Limb (tissue), 2 donors: Measurements from ENCODE around the gene OXA1L.
"Not testable (repeated sequence)": the region's sequence is repeated elsewhere in the genome, so short reads cannot be mapped to it uniquely, and the experiment has no call there.

ENCODE experiments used
- DNase-seq, 2 donors: peaks; one replicate each; pipeline ENCODE4 v3.0.0-alpha.2; 2016; ENCODE audit errors: extremely low spot score in 2 of 2

The OXA1L gene

DNA sequence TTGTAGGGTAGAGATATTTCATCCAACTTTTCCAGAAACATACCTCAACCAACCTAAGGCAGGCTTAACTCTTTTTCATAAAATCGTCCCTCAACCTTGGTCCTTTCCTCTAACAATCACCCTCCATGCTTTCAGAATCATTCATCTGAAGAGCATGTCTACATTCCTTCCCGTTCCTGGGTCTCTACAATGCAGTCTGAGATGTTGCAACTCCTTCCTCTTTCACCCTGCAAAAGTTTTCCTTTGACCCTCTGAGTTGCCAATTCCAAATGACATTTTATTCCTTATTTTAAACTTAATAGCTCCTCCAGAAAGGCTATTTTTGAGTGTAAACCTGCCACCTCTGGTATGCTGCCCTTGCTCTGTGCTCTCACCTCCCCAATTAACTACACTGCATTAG lies 32.0 kb downstream of the OXA1L start:
- no peak for DNase-seq

DNA sequence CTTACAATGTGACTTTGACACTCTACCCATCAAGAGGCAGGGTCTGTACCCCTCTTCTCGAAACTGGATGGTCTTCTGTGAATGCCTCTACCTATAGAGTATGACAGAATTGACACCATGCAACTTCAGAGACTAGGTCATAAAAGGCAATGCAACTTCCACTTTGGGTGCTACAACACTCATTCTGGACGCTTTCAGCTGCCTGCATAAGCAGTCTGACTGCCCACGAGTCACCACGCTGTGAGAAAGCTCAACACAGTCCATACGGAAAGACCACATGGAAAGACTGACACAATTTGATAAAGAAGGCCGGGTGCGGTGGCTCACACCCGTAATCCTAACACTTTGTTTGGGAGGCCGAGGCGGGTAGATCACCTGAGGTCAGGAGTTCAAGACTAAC lies 33.9 kb downstream of the OXA1L start:
- no peak for DNase-seq

DNA sequence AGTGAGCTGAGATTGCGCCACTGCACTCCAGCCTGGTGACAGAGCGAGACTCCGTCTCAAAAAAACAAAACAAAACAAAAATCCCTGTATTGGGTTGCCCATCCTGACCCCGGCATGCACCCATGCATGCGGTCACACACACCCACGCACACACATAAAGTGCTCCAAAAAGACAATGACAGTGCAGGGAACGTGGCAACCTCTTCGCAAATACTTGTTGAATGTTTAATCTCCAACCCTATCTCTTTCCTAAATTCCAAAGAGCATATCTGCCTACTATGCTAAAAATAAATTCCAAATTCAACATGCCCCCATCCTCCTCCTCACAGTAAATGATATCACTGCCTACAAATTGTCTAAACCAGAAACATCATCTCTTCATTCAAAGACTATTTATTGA lies 35.2 kb downstream of the OXA1L start:
- DNase-seq, result no peak

DNA sequence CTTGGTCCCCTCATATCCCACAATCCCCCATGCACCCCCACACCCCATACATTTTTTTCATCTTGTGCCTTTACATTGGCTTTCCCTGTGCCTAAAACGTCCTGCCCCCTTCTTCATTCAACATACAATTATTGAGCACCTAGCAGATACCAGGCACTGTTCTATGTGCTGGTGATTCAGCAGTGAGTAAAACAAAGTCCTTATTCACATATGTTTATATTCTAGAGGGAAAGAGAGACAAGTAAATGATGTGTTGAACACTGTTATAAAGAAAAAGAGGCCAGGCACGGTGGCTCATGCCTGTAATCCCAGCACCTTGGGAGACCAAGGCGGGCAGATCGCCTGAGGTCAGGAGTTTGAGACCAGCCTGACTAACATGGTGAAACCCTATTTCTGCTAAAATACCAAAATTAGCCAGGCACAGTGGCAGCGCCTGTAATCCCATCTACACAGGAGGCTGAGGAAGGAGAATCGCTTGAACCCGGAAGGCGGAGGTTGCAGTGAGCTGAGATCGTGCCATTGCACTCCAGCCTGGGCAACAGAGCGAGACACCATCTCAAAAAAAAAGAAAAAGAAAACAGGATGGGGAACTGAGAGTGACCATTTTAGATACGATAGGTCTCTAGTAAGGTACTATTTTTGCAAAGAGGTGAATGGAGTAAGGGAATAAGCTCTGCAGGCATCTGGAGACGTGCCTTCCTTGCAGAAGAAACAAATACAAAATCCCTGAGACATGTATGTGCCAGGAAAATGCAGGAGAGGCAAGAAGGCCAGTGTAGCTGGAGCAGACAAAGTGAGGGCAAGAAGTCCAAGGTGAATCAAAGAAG lies 36.6 kb downstream of the OXA1L start:
- DNase-seq, result no peak

DNA sequence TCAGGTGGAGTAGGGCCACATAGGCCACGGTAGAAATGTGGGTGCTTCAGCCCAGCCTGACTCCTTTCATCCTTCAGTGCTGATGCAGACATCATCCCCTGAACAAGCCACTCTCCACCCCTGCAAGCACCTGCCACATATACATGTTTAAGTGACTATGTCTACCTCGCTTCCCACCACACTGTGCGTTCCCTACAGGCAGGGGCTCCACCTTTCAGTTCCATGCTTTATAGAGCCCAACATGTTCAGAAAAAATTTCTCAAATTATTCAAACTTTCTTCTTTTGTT lies 37.1 kb downstream of the OXA1L start:
- DNase-seq, result no peak

DNA sequence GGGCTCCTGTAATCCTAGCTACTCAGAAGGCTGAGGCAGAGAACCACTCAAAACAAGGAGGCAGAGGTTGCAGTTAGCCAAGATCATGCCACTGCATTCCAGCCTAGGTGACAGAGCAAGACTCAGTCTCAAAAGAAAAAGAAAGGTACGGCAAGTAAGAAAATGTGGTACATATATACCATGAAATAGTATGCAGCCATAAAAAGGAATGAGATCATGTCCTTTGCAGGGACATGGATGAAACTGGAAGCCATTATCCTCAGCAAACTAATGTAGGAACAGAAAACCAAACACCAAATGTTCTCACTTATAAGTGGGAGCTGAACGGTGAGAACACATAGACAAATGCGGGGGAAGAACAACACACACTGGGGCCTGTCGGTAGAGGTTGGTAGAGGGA lies 38.7 kb downstream of the OXA1L start:
- DNase-seq, result not testable (repeated sequence)

DNA sequence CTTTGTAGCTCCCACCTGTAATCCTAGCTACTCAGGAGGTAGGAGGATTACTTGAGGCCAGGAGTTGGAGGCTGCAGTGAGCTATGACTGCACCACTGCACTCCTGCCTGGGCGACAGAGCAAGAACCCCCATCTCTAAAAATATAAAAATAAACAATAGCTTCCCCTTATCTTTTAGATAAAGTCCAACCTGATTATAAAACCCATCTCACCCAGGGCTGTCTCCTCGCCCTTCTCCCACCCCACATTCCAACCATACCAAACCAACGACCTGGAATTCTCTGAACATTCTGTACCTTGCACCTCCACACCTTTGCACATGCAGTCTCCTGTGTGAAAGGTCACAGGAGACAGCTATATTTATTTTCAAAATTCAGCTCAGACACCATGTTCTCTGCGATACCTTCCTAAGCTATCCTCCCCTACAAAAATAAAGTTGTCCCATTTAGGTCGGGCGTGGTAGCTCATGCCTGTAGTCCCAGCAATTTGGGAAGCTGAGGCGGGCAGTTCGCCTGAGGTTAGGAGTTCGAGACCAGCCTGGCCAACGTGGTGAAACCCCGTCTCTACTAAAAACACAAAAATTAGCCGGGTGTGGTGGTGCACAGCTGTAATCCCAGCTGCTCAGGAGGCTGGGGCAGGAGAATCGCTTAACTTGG lies 41.1 kb downstream of the OXA1L start:
- no peak for DNase-seq

DNA sequence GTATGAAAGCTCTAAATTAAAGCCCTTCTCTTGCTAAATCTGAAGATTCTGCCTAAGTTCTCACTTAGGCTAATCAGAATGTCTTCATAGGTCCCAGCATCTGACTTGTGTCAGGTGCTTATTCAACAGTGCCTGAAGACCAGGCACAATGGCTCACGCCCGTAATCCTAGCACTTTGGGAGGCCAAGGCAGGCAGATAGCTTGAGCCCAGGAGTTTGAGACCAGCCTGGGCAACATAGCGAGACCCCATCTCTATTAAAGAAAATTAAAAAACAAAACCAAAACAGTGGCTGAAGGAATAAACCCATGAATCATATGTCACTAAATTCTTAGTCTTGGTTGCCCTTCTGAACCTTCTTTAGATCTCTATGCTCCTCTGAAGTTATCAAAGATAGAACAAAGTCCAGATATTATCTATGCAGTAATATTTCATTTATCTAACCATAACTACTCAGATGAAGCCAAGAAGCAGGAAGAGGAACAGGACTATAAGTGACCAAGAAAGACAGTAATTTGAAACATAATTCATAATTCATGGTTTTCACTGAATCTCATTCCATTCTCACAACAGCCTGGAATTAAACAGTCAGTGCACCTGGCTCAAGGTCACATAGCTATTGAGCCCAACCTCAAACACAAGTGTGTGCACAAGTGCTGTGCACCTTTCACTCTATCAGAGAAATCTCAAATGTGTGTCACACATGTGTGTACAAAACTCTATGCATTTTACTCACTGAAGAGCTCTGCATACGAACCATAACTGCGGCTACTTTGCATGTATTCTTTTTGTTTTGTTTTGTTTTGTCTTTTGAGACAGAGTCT lies 42.1 kb downstream of the OXA1L start:
- DNase-seq, result no peak

DNA sequence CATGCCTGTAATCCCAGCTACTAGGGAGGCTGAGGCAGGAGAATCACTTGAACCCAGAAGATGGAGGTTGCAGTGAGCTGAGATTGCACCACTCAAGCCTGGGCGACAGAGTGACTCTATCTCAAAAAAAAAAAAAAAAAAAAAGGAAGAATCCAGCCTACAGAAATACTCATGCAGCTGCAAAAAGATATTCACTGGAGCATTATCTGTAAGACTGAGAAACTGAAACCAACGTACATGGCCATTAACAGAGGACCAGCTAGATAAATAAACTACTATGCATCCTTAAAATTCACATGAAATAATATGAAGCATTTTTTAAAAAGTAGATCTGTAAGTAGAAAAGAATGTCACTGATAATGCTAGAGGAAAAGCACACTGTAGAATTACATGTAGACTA lies 45.2 kb downstream of the OXA1L start:
- no peak for DNase-seq

DNA sequence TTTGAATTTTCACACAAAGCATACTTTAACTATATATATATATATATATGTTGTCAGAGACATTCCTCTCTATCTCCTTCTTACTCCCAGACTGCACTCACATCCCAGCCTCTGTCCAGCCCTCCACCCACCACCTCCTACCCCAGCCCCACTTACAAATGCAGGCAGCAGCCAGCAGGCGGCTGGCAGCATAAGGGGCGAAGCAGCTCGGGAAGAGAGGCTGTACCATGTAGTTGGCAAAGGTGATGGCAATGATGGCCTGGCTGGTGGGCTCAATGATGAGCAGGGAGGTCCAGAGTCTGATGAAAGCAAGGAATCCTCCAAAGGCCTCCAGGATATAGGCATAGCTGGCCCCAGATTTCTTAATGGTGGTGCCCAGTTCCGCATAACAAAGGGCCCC lies 46.3 kb downstream of the OXA1L start:
- no peak for DNase-seq

DNA sequence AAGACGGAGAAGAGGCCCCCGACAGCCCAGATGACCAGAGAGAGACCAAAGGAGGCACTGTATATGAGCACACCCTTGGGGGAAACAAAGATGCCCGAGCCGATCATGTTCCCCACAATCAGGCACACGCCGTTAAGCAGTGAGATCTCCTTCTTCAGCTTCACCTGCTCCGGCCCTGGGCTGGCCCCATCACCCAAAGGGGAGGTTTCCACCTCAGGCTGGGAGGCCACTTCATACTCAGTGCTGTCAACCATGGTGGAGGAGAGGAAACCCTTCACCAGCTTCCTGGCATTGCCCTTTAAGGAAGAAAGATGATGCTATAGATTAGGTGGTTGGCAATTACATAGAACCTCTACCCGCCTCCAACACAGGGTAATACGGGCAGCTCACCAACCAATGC lies 46.7 kb downstream of the OXA1L start:
- DNase-seq, result no peak

DNA sequence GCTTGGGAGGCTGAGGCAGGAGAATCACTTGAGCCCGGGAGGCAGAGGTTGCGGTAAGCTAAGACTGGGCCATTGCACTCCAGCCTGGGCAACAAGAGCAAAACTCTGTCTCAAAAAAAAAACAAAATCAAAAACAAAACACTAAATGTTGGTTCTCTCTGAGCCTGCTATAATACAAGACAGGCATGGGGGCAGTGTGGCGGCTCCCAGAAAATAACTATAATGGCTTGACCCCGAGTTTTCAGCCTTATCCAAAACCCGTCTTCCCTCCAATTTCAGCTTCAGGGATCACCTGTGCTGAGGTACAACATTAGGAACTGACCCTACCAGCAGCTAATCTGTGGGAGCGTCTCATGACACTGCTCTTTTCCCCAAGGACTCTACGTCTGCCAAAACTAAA lies 47.9 kb downstream of the OXA1L start:
- no peak for DNase-seq

DNA sequence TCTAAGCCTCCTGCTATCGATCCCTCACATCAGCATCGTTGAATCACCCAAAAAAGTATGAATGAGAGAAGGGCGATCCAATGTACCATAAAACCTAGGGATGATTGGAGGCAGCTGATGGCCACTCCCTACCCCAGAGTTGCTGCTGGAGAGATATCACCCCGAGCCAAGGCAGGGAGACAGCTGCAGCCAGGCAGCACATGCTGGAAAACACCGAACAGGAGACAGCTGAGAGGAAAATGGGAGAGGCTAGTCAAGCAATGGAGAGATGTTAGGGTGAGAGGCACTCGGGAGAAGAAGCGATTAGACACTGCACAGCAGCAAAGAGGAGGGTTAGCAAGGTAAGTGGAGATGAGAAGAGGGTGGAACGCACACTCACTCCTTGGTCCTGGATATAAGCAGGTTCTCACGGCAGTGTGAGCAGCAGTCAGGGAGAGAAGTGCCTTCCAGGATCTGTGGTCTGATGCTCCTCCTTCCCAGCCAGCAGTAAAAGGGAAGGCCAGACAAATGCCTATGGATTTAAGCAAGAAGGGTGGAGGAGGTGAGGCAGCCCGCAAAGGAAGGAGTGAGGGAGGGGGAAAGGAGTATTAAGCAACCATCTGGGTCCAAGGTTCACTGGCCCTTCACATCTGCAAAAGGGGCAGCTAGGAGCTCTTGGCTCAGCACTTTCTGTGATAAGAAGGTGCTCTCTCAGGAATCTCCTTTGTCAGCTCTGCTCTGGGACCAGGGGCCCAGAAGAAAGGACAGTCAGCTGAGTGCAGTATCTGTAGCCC lies 48.6 kb downstream of the OXA1L start, which contains the start of gene SLC7A7:
TSS of gene SLC7A7 (minus strand) at position 495 of the 773 bp plus-strand sequence. CDS start 2,037 bp downstream, outside the sequence.
- peak in 1 of 2 donors; percentile 39 for DNase-seq

DNA sequence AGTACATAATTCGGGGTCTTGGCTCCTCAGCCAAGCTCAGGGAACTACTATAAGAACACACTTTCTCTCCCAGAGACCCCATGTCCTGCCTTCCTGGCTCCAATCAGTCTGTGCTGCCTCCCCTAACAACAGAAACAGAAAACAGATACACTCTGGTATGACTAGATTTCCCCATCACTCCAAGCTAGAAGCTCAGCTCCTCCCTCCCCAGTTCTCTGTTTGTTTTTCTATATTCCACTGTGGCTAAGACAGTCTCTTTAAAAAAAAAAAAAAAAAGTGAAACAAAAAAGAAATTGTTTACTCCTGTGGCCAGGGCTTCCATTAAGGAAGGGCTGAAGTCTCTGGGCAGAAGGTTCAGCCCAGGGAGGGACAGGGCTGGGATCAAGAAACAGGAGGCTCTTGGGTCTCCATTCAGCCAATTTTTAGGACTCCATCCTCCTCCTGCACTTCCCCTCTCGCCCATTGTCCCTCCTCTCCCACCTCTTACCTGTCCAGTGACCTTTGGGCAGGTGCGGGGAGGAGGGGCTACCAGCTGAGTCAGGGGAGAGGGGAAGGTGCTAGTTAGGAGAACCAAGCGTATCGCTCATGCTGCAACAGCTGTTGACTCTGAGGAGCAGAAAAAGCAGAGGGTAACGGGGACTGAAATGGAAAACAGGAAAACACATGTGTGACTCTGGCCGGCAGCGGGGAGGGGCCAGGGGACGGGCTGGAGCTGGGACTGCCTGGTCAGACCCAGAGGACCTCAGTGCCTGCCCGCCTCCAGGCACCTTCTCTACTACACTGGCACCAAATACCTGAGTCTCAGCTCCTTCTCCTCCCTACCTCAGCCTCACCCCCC lies 52.9 kb downstream of the OXA1L start:
- peak; percentile 54 to 77 for DNase-seq

DNA sequence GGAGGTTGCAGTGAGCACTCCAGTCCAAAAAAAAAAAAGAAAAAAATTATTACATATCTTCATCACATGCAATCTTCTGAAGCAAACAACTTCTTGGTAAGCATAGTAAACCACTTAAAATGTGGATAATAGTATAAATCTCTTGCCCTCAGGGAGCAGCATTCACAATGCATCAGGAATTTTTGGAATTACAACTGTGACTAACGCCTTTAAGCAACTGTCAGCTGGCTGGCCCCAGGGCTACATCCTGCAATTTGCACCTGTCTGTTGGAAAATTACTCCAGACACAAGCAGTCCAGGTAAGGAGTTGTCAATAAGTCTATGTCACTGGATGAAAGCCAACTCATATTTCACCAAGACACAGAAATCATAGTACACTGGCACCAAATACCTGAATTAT lies 54.2 kb downstream of the OXA1L start:
- no peak for DNase-seq

DNA sequence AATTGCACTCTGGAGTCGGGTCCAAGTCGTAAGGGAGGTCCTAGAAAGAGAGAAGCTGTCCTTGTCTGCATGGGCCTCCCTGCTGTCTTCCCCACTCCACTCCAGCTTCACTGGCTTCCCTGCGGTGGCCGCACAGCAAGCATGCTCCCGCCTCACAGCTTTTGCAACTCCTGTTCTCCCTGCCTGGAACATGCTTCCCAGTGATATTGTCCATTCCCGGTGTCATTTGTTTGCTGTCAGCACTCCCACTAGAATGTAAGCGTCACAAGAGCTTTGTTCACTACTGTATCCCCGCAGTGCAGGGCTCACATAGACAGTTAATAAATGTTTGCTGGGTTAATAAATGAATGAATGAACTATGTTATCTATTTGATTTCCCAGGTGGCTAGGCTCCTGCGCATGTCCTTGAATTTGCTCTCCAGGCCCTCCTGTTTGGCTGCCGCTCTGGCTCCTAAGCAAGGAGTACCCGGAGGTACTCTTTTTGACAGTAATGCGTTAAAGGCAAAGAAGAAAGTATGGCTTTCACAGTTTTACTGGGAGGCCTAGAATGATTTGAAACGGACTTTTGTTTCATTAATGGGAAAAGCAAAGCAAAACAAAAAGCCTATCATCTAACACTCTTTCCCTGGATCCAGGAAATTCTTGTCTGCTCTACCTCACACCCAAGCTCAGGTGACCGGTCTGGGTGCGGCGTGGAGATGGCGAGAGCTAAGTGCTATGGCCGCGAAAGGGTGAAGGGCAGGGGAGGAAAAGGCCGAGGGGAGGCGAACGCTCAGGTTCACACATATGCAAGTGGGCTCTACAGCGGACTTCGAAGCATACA lies 54.9 kb downstream of the OXA1L start:
- peak in 1 of 2 donors; percentile 46 for DNase-seq

DNA sequence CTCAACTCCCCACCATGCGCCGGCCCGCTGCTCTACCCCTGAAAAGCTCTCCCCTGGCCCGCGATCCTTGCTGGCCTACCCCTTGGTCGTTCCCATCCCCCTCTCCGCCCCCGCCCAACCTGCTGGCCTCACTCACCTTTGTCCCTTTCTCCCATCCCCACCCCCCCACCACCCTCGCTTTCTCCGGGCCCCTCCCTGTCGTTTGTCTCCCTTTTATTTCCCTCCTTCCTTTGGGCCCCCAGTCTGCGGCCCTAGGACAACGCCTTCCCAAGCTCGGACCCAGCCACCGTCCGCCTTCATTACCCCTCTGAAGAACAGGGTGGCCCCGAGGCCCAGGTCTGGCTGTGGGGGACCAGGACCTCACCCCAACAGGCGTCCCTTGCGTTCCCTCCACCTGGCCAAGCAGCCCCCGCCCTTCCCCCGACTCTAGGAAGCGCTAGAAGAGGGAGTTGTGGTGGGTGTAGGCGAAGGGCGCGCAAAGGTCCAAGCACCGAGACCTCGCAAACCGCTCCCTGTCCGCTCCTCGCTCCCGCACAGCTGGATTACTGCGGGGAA lies 55.6 kb downstream of the OXA1L start:
- peak in 1 of 2 donors; percentile 63 for DNase-seq
